K562 (cell line): ENCODE results near the gene SCN7A. TPM values are rescaled to one million over a fixed set of nuclear protein-coding genes. Genes with fewer than 3 reads are reported as not detected.

Experiments used
- DMBX1 ChIP-seq: fragments of 250-450 bp; sonication (Bioruptor Pico); IDR thresholded peaks from 2 replicates; pipeline ENCODE4 v1.8.0; 2022; ENCODE audit warnings: inconsistent platforms, mild to moderate bottlenecking, moderate library complexity, borderline replicate concordance
- ETV6 ChIP-seq, 3 experiments: fragments of 150-350 bp in 1 of 3; sonication (generic) in 1 of 3; formaldehyde crosslinking in 1 of 3; IDR thresholded peaks; 2 replicates each; pipeline versions ENCODE4 v1.6.1 to v1.8.0; 2014 to 2022; ENCODE audit warnings: borderline replicate concordance in 2 of 3, low read depth in 2 of 3, antibody characterized with exemption in 1 of 3, low read length in 1 of 3, mild to moderate bottlenecking in 1 of 3, missing genetic modification reagents in 1 of 3
- HNRNPL ChIP-seq: fragments of 200-400 bp; formaldehyde crosslinking; IDR thresholded peaks from 2 replicates; pipeline ENCODE4 v1.6.1; 2017; ENCODE audit warnings: low read depth, mild to moderate bottlenecking, low read length
- KAT7 ChIP-seq: sonication (generic); formaldehyde crosslinking; IDR thresholded peaks from 2 replicates; pipeline ENCODE4 v1.8.0; 2022; ENCODE audit warnings: missing genetic modification reagents, mild to moderate bottlenecking, borderline replicate concordance
- KLF1 ChIP-seq: fragments of 450-650 bp; IDR thresholded peaks from 2 replicates; pipeline ENCODE4 v1.6.1; 2016; ENCODE audit warnings: missing genetic modification characterization, missing compliant biosample characterization
- MAFK ChIP-seq: IDR thresholded peaks from 2 replicates; pipeline ENCODE4 v1.6.1; 2011; ENCODE audit warnings: low read length, improper control_type of control experiment
- MCM3 ChIP-seq: fragments of 450-650 bp; IDR thresholded peaks from 2 replicates; pipeline ENCODE4 v1.6.1; 2016
- NEUROD1 ChIP-seq: fragments of 150-350 bp; IDR thresholded peaks from 2 replicates; pipeline ENCODE4 v1.6.1; 2014; ENCODE audit warnings: borderline replicate concordance, low read length, low read depth; ENCODE audit not compliant: partially characterized antibody
- PHF20 ChIP-seq: fragments of 450-650 bp; IDR thresholded peaks from 2 replicates; pipeline ENCODE4 v1.6.1; 2018; ENCODE audit not compliant: partially characterized antibody
- PRMT5 ChIP-seq: sonication (generic); formaldehyde crosslinking; IDR thresholded peaks from 2 replicates; pipeline ENCODE4 v1.5.0; 2020; ENCODE audit warnings: missing genetic modification reagents
- PTBP1 ChIP-seq: fragments of 200-400 bp; formaldehyde crosslinking; IDR thresholded peaks from 2 replicates; pipeline ENCODE4 v1.6.1; 2017; ENCODE audit warnings: low read depth, low read length
- SNAPC5 ChIP-seq: fragments of 250-450 bp; sonication (Bioruptor Pico); IDR thresholded peaks from 2 replicates; pipeline ENCODE4 v1.8.0; 2021; ENCODE audit warnings: moderate library complexity, mild to moderate bottlenecking, inconsistent platforms
- U2AF1 ChIP-seq: fragments of 200-400 bp; formaldehyde crosslinking; optimal IDR thresholded peaks from 2 replicates; pipeline ENCODE3; 2017; ENCODE audit warnings: mild to moderate bottlenecking, low read depth, low read length, moderate library complexity
- ZNF785 ChIP-seq: fragments of 250-450 bp; sonication (Bioruptor Pico); IDR thresholded peaks from 2 replicates; pipeline ENCODE4 v1.4.0; 2020; ENCODE audit warnings: mild to moderate bottlenecking
- polyA plus RNA-seq, 8 experiments: library from polyadenylated mRNA; depleted of rRNA in 4 of 8; stranded (reverse) in 5 of 8; unstranded in 3 of 8; fragments of >200 nt; fragmentation: Nextera tagmentation in 2 of 8; fragmentation: Illumina TruSeq in 1 of 8; extraction: Ambion mirVana in 2 of 8; extraction: Trizol in 1 of 8; gene quantifications; 2 replicates each; pipeline versions ENCODE4 v1.2.1 to v1.2.3, GENCODE V29; 2011 to 2014; ENCODE audit warnings: inconsistent platforms in 1 of 8, missing spikeins in 1 of 8
- total RNA-seq, 7 experiments: library from RNA; depleted of rRNA in 6 of 7; stranded (reverse); fragments of >200 nt in 6 of 7; fragmentation: Illumina TruSeq in 2 of 7; extraction: Trizol in 2 of 7; gene quantifications; 2 replicates each; pipeline versions ENCODE4 v1.2.1 to v1.2.3, GENCODE V29; 2011 to 2021; ENCODE audit warnings: low replicate concordance in 1 of 7
- TF ChIP-seq, protein P1 (sequence below), 2 experiments: fragments of 450-650 bp; IDR thresholded peaks; 2 replicates each; pipeline ENCODE4 v1.6.1; 2016; ENCODE audit warnings: mild to moderate bottlenecking in 2 of 2, borderline replicate concordance in 1 of 2, low read depth in 1 of 2, moderate library complexity in 1 of 2
- TF ChIP-seq, protein P2 (sequence below): fragments of 450-650 bp; IDR thresholded peaks from 2 replicates; pipeline ENCODE4 v1.6.1; 2017; ENCODE audit warnings: antibody characterized with exemption, mild to moderate bottlenecking

Gene SCN7A
- total and polyA plus RNA-seq, 9 of the 15 experiments (the other 6 are each of a cell fraction or from before 2014, with no cell fraction given): under 0.01 to 0.05 (median 0.03) TPM; not detected in 3

- TF ChIP-seq HNRNPL (no peak), MCM3 (no peak), PRMT5 (no peak), MAFK (no peak), PHF20 (no peak), PTBP1 (no peak), DMBX1 (CRISPR knock-in tag) (no peak), KLF1 (tag) (no peak), ZNF785 (no peak), SNAPC5 (CRISPR knock-in tag) (no peak), NEUROD1 (peak; percentile 54), KAT7 (CRISPR knock-in tag) (no peak), U2AF1 (no peak), ETV6 (IDR thresholded peaks at IDR 0.05; ENCODE audit: borderline replicate concordance in 1 of 2, low read depth in 2 of 2, low read length in 1 of 2) (no peak), ETV6 (CRISPR knock-in tag; IDR thresholded peaks at IDR 0.05; ENCODE audit: borderline replicate concordance) (no peak)
- TF ChIP-seq, protein P1, sequence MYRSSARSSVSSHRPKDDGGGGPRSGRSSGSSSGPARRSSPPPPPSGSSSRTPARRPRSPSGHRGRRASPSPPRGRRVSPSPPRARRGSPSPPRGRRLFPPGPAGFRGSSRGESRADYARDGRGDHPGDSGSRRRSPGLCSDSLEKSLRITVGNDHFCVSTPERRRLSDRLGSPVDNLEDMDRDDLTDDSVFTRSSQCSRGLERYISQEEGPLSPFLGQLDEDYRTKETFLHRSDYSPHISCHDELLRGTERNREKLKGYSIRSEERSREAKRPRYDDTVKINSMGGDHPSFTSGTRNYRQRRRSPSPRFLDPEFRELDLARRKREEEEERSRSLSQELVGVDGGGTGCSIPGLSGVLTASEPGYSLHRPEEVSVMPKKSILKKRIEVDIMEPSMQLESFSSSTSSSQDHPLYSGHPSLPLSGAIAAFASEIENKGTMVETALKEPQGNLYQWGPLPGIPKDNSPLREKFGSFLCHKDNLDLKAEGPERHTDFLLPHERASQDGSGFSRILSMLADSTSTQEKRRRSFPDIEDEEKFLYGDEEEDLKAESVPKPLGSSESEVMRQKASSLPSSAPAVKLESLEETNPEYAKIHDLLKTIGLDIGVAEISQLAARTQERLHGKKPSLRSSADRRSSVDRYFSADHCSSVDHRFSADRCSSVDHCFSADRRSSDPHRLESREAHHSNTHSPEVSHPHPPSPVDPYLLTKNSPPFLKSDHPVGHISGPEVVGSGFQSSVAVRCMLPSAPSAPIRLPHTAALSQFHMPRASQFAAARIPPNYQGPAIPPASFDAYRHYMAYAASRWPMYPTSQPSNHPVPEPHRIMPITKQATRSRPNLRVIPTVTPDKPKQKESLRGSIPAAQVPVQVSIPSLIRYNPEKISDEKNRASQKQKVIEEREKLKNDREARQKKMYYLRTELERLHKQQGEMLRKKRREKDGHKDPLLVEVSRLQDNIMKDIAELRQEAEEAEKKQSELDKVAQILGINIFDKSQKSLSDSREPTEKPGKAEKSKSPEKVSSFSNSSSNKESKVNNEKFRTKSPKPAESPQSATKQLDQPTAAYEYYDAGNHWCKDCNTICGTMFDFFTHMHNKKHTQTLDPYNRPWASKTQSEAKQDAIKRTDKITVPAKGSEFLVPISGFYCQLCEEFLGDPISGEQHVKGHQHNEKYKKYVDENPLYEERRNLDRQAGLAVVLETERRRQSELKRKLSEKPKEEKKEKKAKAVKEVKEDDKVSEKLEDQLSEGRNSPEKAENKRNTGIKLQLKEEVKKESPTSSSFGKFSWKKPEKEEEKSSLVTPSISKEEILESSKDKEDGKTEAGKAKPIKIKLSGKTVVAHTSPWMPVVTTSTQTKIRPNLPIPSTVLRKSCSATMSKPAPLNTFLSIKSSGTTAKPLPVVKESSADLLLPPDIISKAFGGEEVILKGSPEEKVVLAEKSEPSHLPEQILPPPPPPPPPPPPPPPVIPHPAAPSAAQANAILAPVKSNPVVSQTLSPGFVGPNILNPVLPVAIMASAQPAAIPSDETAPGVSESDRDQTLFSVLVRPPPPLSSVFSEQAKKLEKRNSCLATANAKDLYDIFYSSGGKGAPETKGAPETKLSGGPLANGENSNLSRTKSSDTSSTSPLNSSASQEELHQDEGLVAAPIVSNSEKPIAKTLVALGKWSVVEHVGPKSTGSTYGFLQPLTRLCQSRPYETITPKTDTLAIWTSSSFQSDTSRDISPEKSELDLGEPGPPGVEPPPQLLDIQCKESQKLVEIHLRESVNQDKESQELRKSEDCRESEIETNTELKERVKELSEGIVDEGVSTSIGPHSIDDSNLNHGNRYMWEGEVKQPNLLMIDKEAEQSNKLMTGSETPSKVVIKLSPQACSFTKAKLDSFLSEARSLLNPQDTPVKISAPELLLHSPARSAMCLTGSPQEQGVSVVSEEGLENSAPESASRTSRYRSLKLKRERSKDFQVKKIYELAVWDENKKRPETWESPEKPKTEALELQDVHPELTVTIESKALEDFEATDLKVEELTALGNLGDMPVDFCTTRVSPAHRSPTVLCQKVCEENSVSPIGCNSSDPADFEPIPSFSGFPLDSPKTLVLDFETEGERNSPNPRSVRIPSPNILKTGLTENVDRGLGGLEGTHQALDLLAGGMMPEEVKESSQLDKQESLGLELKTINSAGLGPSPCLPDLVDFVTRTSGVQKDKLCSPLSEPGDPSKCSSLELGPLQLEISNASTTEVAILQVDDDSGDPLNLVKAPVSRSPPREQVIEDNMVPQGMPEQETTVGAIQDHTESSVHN (IDR thresholded peaks at IDR 0.05; ENCODE audit: borderline replicate concordance in 1 of 2, low read depth in 1 of 2): no peak
- TF ChIP-seq, protein P2, sequence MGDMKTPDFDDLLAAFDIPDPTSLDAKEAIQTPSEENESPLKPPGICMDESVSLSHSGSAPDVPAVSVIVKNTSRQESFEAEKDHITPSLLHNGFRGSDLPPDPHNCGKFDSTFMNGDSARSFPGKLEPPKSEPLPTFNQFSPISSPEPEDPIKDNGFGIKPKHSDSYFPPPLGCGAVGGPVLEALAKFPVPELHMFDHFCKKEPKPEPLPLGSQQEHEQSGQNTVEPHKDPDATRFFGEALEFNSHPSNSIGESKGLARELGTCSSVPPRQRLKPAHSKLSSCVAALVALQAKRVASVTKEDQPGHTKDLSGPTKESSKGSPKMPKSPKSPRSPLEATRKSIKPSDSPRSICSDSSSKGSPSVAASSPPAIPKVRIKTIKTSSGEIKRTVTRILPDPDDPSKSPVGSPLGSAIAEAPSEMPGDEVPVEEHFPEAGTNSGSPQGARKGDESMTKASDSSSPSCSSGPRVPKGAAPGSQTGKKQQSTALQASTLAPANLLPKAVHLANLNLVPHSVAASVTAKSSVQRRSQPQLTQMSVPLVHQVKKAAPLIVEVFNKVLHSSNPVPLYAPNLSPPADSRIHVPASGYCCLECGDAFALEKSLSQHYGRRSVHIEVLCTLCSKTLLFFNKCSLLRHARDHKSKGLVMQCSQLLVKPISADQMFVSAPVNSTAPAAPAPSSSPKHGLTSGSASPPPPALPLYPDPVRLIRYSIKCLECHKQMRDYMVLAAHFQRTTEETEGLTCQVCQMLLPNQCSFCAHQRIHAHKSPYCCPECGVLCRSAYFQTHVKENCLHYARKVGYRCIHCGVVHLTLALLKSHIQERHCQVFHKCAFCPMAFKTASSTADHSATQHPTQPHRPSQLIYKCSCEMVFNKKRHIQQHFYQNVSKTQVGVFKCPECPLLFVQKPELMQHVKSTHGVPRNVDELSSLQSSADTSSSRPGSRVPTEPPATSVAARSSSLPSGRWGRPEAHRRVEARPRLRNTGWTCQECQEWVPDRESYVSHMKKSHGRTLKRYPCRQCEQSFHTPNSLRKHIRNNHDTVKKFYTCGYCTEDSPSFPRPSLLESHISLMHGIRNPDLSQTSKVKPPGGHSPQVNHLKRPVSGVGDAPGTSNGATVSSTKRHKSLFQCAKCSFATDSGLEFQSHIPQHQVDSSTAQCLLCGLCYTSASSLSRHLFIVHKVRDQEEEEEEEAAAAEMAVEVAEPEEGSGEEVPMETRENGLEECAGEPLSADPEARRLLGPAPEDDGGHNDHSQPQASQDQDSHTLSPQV: no peak
These were observed 83.1 kb downstream of the SCN7A start (continued) for GRCh38 chr2:166410828-166411472.
